GM19351 (cell line): ENCODE data around the gene CYP4A22.
"Not testable (repeated sequence)": the region's sequence is repeated elsewhere in the genome, so short reads cannot be mapped to it uniquely, and the experiment has no call there.

Experiments used
- ATAC-seq: cut with Tn5 transposase; IDR thresholded peaks from one replicate; pipeline ENCODE4 v1.9.1; 2021; ENCODE audit warnings: mild to moderate bottlenecking, moderate library complexity; ENCODE audit not compliant: unreplicated experiment

Gene CYP4A22, protein sequence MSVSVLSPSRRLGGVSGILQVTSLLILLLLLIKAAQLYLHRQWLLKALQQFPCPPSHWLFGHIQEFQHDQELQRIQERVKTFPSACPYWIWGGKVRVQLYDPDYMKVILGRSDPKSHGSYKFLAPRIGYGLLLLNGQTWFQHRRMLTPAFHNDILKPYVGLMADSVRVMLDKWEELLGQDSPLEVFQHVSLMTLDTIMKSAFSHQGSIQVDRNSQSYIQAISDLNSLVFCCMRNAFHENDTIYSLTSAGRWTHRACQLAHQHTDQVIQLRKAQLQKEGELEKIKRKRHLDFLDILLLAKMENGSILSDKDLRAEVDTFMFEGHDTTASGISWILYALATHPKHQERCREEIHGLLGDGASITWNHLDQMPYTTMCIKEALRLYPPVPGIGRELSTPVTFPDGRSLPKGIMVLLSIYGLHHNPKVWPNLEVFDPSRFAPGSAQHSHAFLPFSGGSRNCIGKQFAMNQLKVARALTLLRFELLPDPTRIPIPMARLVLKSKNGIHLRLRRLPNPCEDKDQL

DNA sequence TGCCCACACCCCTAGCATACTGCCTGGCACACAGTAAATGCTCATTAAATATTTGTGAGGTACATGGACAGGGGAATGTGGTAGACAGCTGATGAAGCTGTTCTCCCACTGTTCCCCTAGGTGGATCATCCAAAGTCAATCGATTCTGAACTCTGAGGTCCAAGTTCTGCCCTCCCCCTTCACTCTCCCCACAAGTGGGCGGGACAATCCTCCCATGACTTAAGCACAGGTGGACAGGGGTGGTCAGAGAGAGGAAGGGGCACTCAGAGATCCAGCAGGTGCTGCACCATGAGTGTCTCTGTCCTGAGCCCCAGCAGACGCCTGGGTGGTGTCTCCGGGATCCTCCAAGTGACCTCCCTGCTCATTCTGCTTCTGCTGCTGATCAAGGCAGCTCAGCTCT, at the start of gene CYP4A22:
CYP4A22 (plus strand) TSS at position 244 of the 400 bp plus-strand sequence; CDS start at position 289, 45 bp downstream.
- no peak for ATAC-seq

DNA sequence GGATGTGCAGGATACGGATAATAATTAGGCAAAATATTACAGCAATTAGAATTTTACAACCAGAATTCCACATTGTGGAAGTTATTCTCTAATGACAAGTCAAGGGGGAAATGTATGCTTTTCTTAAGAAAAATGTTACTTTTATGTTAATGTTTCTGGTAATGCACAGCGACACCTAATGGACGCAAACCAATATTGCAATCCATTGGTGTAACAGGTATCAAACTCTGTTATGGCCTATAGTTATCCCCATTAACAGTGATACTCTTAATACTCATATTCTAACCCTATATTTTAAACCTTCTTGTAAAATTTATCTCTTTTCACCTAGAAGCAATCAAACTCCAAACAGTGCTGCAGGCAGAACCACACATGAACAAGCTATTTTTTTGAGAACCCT, 47.9 kb upstream of the CYP4A22 start:
- ATAC-seq, result not testable (repeated sequence)

DNA sequence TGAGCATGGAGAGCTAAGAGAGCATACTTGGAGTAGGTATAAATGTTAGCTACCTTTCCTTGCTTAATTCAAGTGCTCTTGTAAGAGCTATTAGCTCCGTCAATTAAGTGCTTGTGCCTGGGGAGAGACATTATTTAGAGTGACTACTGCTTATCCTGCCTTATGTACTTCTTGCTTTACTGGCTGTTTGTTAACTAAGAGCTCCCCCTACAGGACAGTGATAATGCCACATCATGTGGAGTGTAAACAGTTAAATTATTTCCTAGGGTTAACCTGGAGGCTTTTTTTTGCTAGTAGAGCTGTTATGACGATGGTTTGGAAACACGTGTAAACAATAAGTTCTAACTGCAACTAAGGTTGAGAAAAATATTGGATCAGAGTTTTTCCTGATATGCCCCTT, 45.8 kb upstream of the CYP4A22 start:
- not testable (repeated sequence) for ATAC-seq

DNA sequence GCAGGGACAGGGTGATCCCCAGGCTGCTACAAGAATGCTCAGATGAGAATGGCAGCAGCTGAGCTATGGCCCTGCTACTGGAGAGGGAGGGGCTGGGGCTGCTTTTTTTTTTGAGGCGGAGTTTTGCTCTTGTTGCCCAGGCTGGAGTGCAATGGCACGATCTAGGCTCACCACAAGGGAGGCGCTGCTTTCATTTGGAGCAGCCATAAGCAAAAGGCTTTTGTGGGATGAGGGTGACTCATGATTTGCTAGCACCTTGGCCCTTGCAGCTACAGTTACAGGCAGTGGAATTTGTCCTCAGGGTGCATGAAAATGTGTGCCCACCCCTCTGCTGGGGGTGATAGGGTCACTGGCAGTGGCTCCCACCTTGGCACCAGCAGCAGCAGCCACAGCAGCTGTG, 32.4 kb upstream of the CYP4A22 start:
- no peak for ATAC-seq

DNA sequence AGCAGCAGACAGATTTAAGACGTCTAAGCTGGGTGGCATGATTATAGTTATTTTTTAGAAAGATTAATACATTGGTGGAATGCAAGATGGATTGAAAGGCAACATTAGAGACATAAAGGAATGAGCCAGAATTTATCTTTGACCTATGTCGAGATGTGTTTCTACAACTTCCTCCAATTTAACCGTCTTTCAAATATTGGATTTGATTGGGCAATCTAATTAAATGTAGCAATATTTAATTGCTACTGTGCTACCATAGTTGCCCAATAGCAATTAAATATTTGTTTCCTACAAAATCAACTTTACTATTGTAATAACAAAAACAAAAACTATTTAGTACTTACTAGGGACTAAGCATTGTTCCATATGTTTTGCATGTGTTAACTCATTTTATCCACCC, 30.4 kb upstream of the CYP4A22 start:
- ATAC-seq, result no peak

DNA sequence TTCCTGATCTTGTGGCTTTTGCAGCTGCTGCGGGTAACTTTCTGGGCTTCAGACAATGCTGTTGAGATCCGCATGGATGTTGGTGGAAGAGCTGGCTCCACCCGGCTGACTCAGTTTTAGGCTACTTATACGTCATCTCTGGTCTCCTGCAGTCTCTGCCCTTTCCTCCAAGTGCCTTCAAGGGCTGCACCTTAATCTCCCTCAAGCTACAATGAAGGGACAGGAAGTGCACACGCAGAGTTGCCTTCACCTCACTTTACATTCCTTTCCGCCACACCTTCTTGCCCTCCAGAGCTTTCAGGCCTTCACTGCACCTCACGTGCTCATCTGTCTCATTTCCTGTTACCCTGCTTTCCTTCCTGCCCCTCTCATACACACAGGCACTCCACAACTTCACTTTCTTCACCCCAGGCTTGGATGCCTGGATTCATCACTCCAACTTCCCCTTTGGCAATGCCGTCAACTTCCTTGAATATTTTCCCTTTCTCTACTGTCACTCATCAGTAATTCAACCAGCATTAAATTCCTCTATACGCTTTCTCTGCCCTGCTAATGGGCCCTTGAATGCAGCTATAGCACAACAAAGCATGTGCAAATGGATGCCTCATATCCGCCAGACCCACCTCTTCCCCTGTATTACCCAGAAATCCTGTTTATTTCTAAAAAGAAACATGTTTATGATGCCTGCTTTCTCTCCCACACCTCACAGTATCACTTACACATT, 29.2 kb upstream of the CYP4A22 start:
- ATAC-seq, result not testable (repeated sequence)

DNA sequence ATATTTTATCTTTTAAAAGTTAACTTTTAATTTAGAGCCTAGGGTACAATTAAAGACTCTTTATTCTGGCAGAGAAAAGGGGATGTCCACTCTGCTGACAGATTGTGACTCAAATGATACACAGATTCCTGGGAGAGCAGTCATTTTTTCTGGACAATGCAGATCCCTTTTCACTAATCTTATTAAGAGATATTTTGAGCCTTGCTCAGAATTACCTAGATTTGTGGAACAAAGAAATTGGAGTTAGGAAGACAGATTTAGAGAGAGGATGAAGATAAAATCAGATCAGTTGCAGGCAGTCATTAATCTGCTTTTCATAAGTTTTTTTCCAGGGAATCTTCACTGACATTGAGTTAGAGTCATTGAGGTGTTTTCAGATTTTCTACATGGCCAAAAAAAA, 27.8 kb upstream of the CYP4A22 start:
- not testable (repeated sequence) for ATAC-seq

DNA sequence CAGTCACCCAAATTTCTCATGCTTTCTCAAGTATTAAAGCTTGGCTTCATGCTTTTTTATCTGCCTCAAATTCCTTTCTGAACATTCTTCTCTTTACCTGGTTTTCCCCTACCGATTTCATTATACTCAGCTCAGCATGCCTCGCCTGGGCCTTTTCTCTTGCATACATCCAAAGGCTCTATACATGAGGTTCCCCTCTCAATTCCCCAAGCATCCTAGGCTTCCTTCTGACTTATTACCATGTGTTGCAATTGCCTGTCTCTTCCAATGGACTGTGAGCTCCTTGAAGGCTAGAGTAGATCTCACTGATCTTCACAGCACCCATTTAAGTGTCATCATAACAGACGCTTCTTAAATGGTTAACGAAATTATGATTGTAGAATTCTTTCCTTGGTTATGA, 24.1 kb upstream of the CYP4A22 start:
- no peak for ATAC-seq

DNA sequence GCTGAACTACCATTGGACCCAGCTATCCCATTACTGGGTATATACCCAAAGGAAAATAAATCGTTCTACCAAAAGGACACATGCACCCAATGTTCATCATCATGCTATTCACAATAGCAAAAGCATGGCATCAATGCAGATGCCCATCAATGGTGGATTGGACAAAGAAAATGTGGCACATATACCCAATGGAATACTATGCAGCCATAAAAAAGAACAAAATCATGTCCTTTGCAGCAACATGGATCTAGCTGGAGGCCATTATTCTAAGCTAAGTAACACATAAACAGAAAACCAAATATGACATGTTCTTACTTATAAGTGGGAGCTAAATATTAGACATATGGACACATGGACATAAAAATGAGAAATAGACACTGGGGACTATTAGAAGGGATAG, 16.2 kb upstream of the CYP4A22 start:
- ATAC-seq, result not testable (repeated sequence)

DNA sequence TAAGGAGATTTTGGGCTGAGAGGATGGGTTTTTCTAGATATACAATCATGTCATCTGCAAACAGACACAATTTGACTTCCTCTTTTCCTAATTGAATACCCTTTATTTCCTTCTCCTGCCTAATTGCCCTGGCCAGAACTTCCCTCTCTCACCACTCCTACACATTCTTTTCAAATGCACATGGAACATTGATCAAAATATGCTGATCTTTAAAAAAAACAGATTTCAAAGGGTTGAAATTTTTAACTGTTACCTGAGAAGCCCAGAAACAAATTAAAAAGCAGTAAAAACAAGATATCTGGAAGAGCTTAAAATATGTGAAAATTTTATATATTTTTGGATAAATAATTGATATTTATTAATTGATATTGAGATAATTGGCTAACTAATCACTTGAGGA, 12.4 kb upstream of the CYP4A22 start:
- not testable (repeated sequence) for ATAC-seq

DNA sequence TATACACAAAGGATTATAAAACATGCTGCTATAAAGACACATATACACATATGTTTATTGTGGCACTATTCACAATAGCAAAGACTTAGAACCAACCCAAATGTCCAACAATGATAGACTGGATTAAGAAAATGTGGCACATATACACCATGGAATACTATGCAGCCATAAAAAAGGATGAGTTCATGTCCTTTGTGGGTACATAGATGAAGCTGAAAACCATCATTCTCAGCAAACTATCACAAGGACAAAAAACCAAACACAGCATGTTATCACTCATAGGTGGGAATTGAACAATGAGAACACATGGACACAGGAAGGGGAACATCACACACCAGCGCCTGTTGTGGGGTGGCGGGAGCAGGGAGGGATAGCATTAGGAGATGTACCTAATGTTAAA, 10.2 kb upstream of the CYP4A22 start:
- not testable (repeated sequence) for ATAC-seq

DNA sequence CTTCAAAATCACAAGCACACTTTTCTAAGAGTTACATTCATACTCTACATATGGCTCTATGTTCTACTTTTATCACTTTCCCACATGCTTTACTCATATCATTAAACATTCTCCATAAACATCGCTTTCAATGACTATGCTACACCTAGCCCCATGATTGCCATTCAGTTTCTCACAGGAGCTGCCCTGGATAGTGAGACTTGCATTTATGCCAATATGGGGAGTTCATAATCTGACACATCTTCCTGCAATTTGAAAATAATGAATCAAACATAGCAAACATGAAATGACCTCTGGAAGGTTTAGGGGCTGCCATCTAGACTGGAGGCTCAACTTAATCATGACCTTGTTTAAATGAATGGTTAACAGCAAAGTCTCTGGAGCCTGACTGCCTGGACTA, 9.0 kb upstream of the CYP4A22 start:
- ATAC-seq, result no peak

DNA sequence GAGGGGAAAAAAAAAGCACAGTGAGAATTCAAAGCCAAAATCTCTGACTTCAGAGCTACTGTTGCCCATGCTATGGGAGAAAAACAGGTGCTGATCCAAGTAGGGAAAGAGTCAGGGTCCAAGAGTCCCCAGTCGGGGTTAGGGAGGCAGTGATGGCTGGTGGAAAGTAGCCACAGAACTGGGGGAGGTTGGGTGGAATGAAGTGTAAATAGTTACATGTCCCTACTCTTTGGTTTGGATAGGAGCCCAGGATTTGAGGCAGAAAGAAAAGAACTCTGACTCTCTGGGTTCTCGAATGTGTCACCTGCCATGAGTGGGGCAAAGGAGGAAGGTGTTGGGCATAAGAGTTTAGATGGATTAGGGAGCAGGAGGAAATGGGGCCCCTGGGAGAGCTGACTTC, 8.4 kb upstream of the CYP4A22 start:
- not testable (repeated sequence) for ATAC-seq

DNA sequence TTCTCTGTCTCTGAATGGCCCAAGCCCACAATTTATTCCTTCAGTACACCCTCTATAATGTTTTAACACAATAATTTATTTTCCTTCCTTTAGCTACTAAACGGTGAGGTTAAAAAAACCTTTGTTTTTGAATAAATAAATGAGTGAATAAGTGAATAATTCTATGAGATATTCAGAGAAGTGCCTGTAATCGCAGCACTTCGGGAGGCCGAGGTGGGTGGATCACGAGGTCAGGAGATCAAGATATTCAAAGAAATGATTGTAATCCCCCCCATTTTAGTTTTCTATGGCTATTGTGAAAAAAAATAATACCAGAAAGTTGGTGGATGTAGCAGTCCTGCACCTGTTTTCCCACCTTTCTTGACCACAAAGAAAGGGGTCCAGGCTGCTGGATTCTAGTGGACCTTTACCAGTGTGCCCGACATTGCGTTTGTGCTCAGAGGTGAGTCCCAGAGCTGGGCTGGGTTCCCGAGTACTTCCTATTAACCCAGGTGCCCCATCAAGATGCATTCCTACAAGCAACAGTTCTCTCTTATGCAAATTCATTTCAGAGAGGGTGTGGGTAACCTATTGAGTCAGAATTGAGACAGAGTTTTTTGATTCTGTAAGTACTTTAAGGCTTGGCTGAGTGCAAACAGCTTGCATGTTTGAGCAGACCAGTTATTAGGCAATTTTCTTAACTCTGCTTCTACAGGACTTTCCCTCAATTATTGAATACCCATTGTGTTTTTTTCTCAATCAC, 7.6 kb upstream of the CYP4A22 start:
- not testable (repeated sequence) for ATAC-seq

DNA sequence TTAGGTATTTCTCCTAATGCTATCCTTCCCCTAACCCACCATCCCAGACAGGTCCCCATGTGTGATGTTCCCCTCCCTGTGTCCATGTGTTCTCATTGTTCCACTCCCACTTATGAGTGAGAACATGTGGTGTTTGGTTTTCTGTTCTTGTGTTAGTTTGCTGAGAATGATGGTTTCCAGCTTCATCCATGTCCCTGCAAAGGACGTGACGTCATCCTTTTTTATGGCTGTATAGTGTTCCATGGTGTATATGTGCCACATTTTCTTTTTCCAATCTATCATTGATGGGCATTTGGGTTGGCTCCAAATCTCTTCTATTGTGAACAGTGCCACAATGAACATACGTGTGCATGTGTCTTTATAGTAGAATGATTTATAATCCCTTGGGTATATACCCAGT, 4.6 kb upstream of the CYP4A22 start:
- not testable (repeated sequence) for ATAC-seq

DNA sequence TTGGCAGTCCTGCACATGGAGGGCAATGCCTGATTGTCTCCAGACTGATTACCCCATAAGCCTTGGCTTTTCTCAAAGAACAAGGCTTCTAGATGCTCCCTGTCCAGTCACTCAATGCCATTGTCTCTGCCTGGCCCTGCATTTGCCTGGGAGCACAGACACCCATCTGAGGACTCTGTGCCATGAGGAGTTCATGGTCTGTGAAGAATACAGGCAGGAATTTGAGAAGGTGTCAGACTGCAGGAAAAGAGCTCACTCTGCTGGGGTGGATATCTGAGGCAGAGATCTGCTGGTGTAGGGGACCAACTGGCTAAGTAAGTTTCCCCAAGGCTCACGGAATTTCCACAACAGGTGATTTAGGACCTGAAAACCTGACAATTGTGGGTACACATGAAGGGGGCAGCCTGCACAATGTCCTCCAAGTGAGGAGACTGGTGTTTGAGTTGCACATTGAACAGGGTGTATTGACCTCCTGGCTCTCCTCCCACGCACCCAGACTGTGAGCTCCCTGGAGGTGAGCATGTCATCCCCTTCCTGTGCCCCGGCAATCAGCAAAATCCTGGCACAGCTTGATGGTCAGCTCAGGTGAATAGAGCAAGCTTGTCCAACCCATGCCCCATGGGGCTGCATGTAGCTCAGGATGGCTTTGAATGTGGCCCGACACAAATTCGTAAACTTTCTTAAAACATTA, 829 bp downstream of the CYP4A22 start:
- ATAC-seq, result no peak

DNA sequence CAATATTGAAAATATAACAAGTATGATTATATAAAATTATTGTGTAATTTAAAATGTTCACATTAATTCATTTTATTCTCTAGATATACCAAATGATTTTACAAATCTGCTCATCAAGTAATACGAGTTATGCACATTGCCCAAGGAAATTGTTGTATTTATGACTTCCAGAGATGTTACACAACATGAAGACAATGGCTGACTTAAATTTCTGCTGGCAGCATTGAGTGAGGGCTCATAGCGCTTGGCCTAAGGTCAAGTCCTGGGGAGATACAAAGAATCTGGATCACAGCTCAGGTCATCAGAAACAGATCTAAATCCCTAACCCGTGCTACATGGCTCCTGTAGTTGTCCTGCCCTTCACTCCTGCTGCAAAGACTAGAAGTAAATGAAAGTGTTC, 3.1 kb downstream of the CYP4A22 start:
- not testable (repeated sequence) for ATAC-seq

DNA sequence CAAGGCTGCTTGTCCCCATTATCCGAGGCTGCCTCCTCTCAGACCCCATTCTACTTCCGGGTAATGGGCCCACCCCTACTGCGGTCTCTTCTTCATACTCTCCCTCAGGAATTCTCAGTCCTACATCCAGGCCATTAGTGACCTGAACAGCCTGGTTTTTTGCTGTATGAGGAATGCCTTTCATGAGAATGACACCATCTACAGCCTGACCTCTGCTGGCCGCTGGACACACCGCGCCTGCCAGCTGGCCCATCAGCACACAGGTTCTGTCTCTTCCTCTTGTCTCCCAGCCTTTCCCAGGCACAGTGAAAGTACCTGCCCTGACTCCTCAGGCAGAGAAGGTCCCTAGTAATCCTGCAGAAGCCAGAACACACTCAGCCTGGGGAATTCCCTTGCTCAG, 6.4 kb downstream of the CYP4A22 start:
- ATAC-seq, result not testable (repeated sequence)

DNA sequence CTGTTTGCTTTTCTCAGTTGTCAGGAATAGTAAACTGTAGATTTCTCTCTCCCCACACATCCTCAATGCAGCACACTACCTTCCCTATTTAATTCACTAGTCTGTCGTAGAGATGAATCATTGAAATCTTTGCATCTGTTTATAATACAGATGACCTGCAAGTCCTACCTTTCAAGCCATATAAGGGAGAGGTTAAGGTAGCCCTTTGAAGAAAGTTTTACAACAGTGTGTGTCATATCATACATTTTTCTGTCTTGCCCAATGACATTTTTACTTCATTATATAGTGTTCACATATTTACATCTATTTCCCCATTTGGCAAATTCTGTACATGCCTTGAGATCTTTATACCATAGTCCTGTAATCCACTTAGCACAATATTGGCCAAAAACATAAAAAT, 9.3 kb downstream of the CYP4A22 start:
- ATAC-seq, result not testable (repeated sequence)

DNA sequence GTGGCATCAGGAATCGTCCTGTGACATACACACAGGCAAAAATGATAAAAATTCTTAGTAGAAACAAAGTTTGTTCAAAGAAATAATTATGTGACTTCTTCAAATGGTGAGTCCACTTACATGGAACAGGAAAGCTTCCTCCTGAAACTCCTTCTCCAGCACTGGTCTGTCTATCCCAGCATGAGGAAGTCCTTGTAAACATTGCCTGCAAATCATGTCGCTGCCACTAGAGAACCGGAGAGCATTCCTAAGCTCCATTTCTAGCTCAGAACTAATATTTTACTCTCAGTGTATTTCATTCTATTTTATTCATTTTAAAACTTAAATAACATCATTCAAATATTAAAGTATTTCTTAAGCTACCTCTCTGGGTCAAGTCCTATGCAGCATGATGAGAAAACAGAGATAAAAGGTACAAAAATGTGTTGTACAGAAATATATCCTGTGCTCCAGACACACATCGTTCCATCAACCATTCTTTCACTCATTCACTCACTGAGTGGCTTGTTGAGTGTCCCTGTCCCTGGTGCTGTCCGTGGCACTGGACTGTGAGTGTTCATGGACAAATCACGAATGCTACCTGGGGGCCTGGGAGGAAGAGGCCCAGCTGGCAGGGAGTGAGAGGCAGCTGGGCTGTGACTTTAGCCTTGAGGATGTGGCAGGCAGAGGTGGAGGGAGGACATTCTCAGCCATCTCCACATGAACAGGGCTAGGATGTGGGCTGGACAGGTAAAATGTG, 10.0 kb downstream of the CYP4A22 start:
- ATAC-seq, result no peak
